ENCODE data around the gene SDF2L1.
A peak's percentile ranks its signal among the peaks of the same experiment; 100 is the strongest.
"Not testable (repeated sequence)": the region's sequence is repeated elsewhere in the genome, so short reads cannot be mapped to it uniquely, and the experiment has no call there.

SDF2L1 gene, protein sequence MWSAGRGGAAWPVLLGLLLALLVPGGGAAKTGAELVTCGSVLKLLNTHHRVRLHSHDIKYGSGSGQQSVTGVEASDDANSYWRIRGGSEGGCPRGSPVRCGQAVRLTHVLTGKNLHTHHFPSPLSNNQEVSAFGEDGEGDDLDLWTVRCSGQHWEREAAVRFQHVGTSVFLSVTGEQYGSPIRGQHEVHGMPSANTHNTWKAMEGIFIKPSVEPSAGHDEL

DNA sequence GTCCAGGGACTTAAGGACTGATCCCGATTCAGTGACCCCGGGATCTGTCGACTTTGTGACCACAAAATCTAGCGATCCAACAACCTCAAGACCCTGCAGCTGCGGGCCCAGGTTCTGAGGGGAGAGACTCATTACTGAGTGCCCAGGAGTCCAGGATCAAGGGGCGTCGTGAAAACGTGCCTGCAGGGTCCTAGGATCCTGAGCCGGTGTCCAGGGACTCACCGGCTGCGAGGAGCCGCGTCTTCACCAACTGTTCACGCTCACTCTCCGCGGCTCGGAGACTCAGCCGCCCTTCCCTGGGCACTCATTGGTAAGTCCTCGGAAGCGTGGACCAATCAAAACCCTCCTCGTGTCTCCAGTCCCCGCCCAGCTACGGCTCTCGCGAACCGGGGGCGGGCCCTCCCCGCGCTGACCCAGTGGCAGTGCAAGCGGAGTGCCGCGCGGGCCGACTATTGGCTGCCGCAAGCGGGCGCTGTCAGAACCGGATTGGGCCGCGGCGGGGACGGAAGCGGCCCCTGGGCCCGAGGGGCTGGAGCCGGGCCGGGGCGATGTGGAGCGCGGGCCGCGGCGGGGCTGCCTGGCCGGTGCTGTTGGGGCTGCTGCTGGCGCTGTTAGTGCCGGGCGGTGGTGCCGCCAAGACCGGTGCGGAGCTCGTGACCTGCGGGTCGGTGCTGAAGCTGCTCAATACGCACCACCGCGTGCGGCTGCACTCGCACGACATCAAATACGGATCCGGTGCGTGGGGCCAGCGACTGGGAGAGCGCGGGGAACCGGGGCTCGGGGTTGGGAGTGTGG, at the start of gene SDF2L1:
Gene SDF2L1 (plus strand): TSS at position 514 of the 795 bp plus-strand sequence. CDS start 35 bp downstream, at position 549.
- peak; percentile 99 for DNase-seq

DNA sequence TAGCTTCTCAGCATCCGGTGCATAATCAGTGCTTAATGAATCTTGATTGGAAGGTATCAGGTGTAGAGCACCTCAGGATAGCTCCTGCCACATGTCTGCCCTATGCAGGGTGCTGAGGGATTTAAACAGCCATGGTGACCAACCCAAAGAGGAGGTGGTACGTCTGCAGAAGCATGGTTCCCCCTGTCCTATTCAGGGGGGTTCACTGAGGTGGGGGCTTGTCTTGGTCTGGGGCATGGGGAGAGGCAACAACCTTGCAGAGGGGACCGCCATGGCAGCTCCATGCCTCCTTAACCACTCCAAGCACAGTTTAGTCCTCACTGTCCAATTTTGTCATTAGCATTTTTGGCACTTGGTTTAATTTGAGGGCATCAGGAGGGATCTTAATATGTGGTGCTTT, 49.7 kb upstream of the SDF2L1 start:
- no peak for DNase-seq

DNA sequence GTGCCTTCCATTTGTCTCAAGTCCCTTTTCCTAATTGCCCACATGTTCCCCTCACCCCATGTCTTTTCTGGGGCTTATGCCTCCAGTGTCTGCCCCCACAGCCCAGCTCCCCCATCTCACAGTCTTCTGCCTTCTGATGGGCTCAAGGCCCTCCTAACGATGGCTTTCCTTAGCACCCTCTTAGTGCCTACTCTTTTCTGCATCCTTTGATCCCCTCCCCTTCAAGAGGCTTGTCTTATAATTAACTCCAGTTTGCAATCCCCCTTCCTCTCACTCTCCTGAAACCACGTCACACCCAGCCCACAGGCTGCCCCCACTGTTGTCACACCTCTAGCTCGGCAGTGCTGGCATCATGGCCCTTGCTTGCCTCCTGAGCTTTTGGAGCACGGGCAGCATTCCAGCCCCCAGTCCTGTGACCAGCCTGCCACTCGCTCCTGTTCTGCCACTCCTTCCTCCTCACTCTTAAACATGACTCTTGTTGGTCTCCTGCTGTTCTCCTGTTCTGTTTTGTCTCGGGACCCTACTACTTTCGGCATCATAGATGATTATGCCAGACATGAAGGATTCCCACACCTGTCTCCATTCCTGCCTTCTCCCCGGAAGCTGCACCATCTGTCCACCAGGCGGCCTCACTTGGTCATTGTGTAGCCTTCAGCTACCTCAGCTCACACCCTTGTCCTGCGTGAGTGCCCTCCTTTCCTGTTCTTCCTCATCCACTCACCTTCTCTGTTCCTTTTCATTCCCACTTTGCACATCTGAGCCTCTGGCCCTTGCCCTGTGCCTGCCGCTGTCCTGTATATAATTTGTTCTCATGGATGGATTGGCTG, 48.5 kb upstream of the SDF2L1 start:
- DNase-seq = no peak

DNA sequence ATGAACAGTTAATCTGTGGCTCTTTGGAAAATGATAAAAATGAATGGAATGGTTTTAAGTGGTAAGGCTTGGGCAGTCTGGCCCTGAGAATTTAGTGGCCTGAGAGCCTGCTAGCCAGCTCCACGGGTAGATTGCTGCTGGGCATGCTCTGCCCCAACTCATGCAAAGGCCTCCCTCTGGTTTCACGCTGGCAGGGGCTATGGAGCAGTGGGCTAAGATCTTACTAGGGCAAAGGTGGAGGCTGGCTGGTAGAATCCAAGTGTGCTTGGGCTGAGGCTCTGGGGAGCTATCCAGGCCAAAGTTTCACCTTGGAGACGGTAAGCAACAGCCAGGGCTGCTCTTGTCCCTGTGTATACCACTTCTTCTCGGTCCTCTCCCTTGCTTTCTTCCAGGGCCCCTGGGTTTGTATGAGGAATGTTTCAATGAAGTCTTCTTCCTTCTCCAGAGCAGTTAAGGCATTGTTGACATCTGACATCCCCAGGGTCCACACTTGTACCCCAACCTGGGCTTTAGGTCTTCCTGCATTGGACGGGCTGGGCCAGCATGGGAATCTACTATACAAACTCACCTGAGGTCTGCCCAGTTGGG, 47.1 kb upstream of the SDF2L1 start:
- DNase-seq = no peak

DNA sequence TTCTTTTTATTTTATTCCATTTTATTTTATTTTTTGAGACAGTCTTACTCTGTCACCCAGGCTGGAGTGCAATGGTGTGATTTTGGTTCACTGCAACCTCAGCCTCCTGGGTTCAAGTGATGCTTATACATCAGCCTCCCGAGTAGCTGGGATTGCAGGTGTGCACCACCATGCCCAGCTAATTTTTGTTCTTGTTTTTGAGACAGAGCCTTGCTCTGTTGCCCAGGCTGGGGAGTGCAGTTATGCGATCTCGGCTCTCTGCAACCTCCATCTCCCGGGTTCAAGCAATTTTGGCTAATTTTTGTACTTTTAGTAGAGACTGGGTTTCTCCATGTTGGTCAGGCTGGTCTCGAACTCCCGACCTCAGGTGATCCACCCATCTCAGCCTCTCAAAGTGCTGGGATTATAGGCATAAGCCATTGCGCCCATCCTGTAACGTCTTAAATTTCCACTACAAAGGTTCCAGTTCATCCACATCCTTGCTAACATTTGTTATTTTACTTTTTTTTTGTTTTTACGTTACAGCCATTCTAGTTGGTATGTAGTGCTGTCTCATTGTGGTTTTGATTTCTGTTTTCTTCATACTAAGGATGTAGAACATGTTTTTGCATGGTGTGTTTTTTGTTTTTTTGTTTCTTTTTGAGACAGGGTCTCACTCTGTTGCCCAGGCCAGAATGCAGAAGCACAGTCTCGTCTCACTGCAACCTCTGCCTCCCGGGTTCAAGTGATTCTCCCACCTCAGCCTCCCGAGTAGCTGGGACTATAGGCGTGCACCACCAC, 45.6 kb upstream of the SDF2L1 start:
- DNase-seq = not testable (repeated sequence)

DNA sequence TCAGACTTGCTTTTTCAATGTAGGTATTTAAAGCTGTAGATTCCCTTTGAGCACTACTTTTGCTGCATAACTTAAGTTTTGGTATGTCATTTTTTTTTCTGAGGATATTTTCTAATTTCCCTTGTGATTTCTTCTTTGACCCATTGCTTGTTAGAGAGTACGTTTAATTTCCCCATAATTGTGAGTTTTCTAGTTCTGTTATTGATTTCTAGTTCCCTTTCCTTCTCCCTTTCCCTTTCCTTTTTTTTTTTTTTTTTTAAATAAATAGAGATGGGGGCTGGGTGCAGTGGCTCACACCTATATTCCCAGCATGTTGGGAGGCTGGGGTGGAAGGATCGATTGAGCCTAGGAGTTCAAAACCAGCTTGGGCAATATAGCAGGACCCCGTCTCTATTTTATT, 43.8 kb upstream of the SDF2L1 start:
- DNase-seq = no peak

DNA sequence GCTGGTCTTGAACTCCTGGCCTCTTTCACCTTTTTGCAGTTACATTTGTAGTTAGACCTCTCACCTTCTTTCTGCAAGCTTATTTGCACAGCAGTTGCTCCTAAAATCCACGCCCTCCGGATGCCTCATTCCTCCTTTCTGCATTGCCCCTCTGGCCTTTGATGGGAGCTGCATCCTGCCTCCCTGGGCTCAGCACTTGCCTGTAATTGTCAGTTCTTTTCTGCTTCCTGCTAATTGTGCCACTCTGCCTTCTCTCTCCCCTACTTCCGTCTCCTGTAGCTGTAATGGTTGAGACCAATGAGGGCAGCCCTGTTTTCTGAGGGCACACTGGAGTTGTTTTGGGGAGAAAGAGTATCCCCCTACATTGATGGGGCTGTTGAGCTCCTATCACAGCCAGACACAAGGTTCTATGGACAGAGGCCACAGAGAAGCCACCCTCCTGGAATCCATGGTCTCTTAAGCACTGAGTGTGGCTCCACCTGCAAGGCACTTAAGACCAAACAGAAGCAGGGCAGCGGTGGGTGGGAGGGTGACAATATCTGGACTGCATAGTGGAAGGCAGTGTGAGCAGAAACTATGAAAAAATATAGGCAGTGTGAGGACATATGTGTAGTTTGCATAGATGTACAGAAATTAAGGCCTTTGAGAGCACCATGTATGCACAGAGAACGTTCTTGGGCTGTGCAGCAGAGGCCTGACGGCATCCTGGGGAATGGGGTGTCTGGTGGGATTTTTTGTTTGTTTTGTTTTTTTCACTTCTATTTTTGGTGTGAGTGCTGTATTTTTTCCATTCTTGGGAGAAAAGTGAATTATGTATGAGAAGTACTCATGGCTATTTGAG, 42.8 kb upstream of the SDF2L1 start:
- DNase-seq = no peak

DNA sequence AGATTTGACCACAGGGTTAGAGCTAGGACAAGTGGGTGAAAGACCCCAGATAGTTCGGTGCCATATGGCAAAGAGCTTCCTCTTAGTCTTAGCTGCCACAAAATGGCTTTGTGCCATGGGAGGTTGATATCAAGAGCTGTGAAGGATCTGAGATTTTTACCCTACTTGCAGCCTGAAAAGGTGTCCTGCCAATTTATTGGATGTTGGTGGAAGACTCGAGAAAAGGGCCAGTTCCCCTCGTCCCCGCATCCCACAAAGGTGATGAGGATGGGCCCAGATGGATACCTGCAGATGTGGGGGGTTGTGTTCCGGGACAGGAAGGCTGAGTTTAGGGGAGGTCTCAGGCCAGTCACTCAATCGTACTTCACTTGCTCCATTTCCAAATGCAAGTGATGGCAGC, 39.5 kb upstream of the SDF2L1 start:
- no peak for DNase-seq

DNA sequence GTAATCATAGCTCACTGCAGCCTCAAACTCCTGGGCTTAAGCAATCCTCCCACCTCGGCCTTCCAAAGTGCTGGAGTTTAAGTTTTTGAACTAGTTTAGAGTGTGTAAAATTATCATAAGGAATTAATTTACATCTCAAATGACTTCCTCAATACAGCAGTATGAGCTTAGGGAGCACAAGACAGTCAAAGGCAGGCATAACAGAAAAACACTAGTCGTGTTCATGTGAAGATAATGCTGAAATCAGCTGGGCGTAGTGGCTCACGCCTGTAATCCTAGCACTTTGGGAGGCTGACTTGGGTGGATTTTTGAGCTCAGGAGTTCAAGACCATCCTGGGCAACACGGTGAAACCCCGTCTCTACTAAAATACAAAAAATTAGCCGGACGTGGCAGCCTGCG, 38.1 kb upstream of the SDF2L1 start:
- DNase-seq = no peak

DNA sequence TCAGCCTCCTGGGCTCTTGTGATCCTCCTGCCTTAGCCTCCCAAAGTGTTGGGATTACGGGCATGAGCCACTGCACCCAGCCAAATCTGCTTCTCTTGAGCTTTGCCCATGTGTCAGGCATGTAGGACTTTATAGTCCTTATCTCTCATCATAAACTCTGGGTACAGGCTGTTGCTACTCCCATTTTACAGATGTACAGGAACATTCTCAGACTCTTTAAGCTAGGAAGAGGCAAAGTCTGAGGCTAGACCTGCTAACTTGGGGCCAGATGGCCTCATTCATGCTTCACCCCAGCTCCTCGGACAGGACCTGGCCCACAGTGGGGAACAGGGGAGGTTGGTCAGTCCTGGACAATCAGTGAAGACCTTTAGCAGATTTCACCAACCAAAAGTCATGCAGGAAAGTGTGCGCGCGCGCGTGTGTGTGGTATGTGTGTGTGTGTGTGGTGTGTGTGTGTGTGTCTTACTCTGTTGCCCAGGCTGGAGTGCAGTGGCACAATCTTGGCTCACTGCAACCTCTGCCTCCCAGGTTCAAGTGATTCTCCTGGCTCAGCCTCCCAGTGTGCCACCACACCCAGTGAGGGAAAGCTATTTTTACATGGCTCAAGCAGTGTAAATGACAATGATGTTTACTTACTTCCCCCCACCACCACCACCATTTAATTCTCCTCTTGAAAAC, 36.1 kb upstream of the SDF2L1 start:
- DNase-seq = no peak

DNA sequence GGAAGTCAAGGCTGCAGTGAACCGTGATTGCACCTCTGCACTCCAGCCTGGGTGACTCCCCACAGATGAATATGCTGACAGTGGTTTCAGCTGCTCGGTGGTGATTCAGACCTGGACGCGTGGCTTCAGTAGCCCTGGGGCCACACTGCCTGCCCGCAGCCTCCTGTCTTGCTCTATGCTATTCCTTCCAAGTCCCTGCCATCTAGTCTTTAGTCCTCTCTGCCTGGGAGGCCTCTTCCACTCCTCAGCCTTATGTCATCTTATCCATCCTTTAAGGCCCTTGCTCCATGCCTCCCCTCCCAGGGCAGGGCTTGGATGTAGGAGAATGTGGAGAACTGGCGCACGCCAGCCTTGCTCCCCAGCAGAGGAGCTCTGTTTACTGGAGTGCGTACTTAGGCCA, 35.3 kb upstream of the SDF2L1 start:
- no peak for DNase-seq

DNA sequence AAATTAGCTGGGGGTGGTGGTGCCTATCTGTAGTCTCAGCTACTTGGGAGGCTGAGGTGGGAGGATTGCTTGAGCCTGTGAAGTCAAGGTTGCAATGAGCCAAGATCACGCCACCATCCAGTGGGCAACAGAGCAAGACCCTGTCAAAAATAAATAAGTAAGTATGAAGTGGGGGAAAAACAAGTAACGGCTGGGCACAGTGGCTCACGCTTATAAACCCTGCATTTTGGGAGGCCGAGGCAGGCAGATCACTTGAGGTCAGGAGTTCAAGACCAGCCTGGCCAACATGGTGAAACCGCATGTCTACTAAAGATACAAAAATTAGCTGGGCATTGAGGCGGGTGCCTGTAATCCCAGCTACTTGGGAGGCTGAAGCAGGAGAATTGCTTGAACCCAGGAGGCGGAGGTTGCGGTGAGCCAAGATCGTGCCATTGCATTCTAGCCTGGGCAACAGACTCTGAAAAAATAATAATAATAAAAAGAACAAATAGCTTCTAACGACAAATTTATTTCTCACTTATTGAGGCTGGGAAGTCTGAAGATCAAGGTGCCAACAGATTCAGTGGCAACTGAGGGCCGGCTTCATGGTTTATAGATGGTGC, 32.4 kb upstream of the SDF2L1 start:
- not testable (repeated sequence) for DNase-seq

DNA sequence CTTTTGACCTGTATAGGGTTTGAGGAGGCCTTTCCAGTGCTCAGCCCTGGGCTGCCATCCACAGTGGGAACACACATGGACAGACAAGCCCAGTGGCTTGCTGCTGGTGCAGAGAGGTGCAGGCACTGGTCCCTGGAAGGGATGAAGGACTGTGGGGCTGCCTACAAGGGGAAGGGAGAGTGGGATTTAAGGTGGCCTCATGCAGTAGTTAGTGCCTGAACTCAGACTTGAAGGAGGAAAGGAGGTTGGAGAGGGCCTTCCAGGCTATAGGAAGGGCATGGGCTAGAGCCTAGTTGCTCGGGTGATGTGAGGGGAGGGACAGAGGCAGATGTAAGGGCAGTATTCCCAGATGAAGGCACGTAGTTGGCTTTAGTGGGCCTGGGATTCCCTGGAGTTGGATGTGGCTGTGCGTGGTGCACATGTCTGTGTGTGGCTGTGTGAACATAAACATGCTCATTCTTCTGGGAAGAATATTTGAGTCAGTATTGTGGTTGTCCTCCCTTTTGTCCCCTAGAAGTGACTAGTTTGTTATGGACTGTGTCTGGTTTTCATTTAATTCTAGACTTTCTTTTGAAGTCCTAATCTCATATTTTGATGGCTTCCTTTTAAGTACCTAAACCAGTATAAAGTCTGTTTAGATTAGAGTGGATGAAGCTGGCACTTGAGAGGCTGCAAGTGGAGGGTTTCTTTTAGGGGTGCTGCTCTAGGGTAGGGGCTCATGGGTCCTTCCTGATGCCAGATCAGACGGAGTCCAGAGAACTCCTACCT, 30.7 kb upstream of the SDF2L1 start:
- no peak for DNase-seq

DNA sequence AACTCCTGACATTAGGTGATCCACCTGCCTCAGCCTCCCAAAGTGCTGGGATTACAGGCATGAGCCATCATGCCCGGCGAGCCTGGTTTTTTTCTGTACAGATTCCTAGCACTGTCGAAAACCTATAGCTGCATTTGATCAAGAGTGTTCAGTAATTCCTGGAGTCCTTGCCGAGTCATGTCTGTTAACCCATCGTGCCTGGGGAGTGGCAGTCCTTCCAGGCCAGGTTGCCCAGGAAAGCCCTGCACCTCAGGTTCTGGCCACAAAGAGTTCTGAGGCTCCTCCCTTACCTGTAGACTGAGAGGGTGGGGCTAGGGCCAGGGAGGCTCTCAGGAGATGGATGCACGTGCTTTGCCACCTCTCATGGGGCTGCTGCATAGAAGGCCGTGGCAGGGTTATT, 29.2 kb upstream of the SDF2L1 start:
- no peak for DNase-seq

DNA sequence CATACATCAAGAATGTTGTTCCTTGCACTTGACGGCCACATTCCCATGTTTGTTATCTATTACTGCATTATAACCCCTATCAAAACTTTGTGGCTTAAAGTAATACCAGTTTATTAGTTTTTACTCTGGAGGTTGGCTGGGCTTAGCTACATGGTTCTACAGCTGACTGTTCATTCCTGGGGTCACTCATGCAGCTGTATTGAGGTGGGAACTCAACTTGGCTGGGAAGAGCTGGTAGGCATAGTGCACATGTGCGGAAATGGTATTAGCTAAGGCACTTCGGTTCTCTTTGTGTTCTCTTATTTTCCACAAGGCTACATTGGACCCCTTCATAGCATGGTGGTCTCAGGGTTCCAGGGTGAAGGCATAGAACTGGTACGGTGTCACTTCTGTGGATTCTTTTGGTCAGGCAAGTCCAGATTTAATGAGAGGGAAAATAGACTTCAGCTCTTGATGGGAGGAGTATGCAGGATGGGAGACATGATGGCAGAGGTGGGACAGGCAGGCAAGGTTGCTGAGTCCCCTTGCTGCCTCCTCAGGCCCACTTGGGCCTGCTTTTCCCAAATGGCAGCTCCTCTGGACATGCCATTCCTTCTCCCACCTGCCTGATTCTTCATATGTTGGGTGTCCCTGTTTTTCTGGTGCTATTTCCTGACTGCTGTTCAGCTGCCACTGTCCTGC, 28.4 kb upstream of the SDF2L1 start:
- no peak for DNase-seq

DNA sequence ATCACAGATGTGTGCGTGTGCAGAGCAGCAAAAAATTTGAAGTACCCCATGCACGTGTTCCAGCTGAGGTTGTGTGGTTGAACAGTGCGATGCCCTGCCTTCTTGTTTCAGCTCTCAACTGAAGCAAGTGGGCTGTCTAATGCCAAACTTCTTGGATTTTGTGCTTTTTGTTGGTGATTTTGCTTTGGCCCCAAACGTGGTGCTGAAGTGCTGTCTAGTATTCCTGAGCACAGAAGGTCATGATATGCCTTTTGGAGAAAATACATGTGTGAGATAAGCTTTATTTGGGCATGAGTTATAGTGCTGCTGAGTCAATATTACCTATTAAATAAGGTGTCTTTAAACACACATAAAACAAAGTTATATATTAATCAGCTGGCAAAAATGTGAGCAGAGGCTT, 26.4 kb upstream of the SDF2L1 start:
- DNase-seq = no peak

DNA sequence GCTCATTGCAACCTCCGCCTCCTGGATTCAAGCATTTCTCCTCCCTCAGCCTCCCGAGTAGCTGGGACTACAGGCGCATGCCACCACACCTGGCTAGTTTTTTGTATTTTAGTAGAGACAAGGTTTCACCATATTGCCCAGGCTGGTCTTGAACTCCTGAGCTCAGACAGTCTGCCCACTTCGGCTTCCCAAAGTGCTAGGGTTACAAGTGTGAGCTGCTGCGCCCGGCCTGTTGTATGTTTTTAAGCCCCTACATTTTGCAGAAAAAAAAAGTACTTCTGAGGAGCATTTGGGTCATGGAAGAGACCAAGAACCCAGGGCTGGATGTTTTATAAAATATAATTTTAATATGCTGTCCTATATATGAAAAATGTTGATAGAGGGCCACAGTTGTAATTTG, 24.8 kb upstream of the SDF2L1 start:
- DNase-seq = not testable (repeated sequence)

DNA sequence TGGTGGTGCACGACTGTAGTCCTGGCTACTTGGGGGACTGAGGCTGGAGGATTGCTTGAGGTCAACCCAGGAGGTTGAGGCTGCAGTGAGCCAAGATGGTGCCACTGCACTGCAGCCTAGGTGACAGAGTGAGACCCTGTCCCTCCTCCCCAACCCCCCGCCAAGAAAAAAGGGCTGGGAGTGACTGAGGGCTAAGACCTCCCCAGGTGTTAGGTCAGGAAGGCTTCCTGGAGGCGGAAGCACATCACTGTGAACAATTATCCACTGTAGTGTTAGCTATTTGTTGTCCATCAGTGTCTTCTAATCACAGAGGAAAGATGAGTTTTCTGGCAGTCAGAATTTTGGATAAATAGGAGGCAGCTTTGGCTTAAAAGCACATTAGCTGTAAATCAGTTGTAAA, 21.1 kb upstream of the SDF2L1 start:
- DNase-seq = no peak
